Subcutaneous abdominal adipose tissue (tissue), 5 donors: Measurements from ENCODE around the gene ARRB1.
"Not testable (repeated sequence)": the region's sequence is repeated elsewhere in the genome, so short reads cannot be mapped to it uniquely, and the experiment has no call there.

Experiments used
- H3K27ac ChIP-seq: one replicate; pipeline ENCODE4 v1.7.0; 2013; ENCODE audit warnings: low read depth, mild to moderate bottlenecking, inconsistent platforms, low read length, moderate library complexity
- H3K27me3 ChIP-seq, 5 donors: one replicate each; pipeline ENCODE4 v1.7.0; 2013; ENCODE audit warnings: low read length in 5 of 5, inconsistent platforms in 1 of 5; ENCODE audit not compliant: control insufficient read depth in 5 of 5, insufficient read depth in 4 of 5
- H3K36me3 ChIP-seq, 5 donors: one replicate each; pipeline ENCODE4 v1.7.0; 2013; ENCODE audit warnings: low read length in 5 of 5; ENCODE audit not compliant: control insufficient read depth in 5 of 5, insufficient read depth in 5 of 5
- H3K4me1 ChIP-seq, 5 donors: one replicate each; pipeline ENCODE4 v1.7.0; 2013; ENCODE audit warnings: low read length in 5 of 5, mild to moderate bottlenecking in 3 of 5, moderate library complexity in 1 of 5; ENCODE audit not compliant: control insufficient read depth in 5 of 5, insufficient read depth in 5 of 5
- H3K4me3 ChIP-seq, 5 donors: one replicate each; pipeline ENCODE4 v1.7.0; 2013; ENCODE audit warnings: low read length in 5 of 5, low read depth in 1 of 5
- H3K9ac ChIP-seq, 5 donors: one replicate each; pipeline ENCODE4 v1.7.0; 2013; ENCODE audit warnings: low read length in 5 of 5, mild to moderate bottlenecking in 4 of 5, moderate library complexity in 3 of 5
- H3K9me3 ChIP-seq, 5 donors: one replicate each; pipeline ENCODE4 v1.7.0; 2013; ENCODE audit warnings: low read length in 5 of 5; ENCODE audit not compliant: control insufficient read depth in 5 of 5
- donor health status: healthy.
- donor health status: healthy.
- donor health status: healthy.
- donor health status: healthy.
- donor health status: healthy.

Gene ARRB1

DNA sequence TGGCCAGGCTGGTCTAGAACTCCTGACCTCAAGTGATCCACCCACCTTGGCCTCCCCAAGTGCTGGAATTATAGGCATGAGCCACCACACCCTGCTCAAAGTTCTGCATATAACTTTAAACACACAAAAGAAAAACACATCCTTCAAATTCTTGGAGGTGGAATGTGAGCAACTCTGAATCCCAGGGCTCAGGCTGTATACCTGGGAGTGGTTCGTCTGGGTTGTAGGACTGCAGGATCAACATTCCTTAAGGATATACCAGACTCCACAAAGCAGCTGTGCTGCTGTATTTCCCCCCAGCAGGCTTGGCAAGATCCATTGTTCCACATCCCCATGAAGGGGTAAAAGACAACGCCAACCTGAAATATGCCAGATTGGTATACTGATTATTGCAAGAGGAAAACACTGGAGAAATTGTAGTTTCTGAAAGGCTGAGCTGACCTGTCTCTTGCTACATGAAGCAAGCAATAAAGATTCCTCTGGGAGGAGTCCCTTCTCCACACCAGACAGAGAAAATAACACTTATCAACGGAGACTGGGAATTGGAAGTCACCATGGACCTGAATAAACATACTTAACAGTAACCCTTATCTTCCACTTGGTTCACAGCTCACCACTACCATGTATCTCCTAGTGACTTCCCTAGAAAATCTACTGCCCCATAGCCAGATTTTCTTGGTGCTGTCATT lies 35.6 kb upstream of the ARRB1 start:
- H3K4me3 ChIP-seq = no peak overlapping the region
- no peak overlapping the region for H3K9ac ChIP-seq
- no peaks in the 10 kb centered on the region for H3K9me3 ChIP-seq
- no peaks in the 10 kb centered on the region for H3K27me3 ChIP-seq
- no peaks in the 10 kb centered on the region for H3K36me3 ChIP-seq
- H3K27ac ChIP-seq = no peak overlapping the region
- H3K4me1 ChIP-seq = peaks cover 3 to 16% (median 9%) of the 10 kb centered on the region in 5 donors

DNA sequence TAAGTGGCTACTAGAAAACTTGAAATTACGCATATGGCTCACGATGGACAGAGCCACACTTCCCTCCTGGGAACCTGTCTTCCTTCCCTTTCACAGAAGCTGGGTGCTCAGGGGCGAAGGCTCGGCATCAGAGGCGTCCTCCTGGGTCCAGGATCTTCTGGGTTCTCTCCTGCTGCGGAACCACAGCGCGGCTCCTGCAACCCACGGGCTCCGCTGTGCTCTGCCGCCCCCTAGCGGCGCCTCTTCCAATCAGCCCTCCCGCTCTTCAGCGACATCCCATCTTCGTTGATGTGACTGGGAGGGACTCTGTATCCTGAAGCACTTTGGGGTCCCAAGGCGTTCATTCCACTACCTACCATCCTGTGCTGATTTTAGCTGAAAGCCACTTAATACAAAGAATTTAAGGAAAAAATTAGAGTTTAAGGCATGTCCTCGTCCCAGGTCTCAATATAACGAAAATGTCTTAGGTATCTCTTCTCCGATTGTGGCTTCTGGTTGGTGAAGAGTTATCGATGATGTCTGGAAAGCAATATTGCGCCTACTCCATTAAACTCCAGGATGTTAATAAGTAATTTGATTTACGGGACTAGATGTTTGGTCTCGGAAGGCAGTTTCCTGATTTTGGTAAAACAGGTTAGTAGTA lies 33.1 kb upstream of the ARRB1 start:
- peaks cover 3 to 23% (median 9%) of the 10 kb centered on the region in 5 donors for H3K4me1 ChIP-seq
- no peak overlapping the region for H3K4me3 ChIP-seq
- no peaks in the 10 kb centered on the region for H3K9me3 ChIP-seq
- no peaks in the 10 kb centered on the region for H3K36me3 ChIP-seq
- no peak overlapping the region for H3K27ac ChIP-seq
- H3K27me3 ChIP-seq = no peaks in the 10 kb centered on the region
- H3K9ac ChIP-seq = no peak overlapping the region

DNA sequence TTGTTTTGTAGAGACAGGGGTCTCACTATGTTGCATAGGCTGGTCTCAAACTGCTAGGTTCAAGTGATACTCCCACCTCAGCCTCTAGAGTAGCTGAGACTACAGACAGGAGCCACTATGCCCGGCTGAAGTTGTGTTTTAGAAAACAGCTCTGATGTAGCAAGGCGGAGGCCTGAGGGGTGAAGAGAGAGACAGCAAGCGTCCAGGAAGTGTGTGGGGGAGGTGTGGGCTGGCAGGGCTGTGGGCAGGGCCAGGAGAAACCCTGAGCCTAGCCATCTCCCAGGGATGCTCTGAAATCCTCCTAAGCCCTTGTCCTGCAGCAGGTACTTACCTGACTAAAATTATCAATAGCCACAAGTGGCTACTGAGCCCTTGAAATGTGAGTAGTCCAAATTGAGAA lies 31.8 kb upstream of the ARRB1 start:
- H3K27ac ChIP-seq = no peak overlapping the region
- no peak overlapping the region for H3K9ac ChIP-seq
- H3K4me3 ChIP-seq = no peak overlapping the region
- H3K36me3 ChIP-seq = no peaks in the 10 kb centered on the region
- peaks cover 0 to 16% (median 5%) of the 10 kb centered on the region in 5 donors for H3K4me1 ChIP-seq
- no peaks in the 10 kb centered on the region for H3K9me3 ChIP-seq
- no peaks in the 10 kb centered on the region for H3K27me3 ChIP-seq

DNA sequence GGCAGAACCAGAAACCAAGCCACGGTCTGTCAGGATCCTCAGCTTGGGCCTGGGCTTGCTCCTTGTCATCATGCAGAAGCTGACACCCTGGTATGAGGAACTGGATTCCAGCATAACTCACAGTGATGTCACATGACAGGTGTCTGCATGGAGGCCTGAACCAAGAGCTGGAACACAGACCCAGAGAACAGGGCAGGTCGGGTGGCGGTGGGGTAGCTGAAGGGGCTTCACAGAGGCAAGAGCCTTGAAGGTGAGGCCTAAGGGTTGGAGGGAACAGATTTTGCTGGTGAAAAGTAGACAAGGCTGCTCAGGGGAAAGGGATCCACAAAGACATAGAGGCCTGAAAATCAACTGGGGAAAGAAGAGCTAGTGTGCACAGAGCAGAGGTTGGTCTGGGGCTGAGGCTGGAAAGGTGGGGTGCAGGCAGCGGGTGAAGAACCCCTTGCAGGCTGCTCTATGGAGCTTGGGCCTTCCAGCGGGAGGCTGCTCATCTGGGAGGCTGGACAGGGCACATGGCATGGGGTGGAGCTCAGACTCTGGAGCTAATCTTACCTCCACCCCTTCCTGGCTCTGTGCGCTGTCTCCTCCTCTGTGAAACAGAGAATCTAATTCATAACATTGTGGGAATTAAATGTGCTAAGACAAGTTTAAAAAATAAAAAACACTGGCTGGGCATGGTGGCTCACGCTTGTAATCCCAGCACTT lies 29.4 kb upstream of the ARRB1 start:
- H3K27ac ChIP-seq = no peak overlapping the region
- no peaks in the 10 kb centered on the region for H3K36me3 ChIP-seq
- H3K9ac ChIP-seq = no peak overlapping the region

DNA sequence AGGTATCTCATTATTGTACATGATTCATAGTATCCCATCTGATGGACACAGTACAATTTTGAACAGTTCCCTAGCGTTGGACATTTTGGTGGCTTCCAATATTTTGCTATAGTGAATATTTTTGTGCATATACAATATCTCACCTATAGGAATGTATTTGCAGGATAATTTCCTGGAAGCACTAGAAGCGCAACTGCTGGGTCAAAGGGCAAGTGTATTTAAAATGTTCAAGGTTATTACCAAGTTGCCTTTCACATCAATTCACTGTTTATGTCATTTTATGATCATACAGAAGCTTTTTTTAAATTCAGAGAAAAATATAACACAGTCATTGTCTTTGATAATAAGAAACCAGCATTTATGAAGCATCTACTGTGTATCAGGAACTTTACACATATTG lies 28.8 kb upstream of the ARRB1 start:
- Histone ChIP-seq H3K27ac (no peak overlapping the region), H3K9ac (no peak overlapping the region), H3K4me3 (no peak overlapping the region), H3K27me3 (no peaks in the 10 kb centered on the region), H3K4me1 (peaks cover 0 to 17% (median 0%) of the 10 kb centered on the region in 5 donors), H3K36me3 (no peaks in the 10 kb centered on the region), H3K9me3 (no peaks in the 10 kb centered on the region)

More for the DNA sequence above, 29.4 kb upstream of the ARRB1 start:
- no peaks in the 10 kb centered on the region for H3K9me3 ChIP-seq
- H3K4me3 ChIP-seq = no peak overlapping the region
- H3K27me3 ChIP-seq = no peaks in the 10 kb centered on the region
- peaks cover 0 to 17% (median 0%) of the 10 kb centered on the region in 5 donors for H3K4me1 ChIP-seq

DNA sequence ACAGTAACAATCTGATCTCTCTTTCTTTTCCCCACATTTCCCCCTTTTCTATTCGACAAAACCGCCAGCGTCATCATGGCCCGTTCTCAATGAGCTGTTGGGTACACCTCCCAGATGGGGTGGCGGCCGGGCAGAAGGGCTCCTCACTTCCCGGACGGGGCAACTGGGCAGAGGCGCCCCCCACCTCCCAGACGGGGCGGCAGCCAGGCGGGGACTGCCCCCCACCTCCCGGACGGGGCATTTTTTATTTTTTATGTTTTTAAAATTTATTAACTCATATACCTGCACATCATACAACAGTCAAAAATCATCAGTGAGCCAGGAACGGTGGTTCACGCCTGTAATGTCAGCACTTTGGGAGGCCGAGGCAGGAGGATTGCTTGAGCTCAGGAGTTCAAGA lies 27.3 kb upstream of the ARRB1 start:
- not testable (repeated sequence) for H3K36me3 ChIP-seq, H3K27ac ChIP-seq, H3K27me3 ChIP-seq, H3K4me1 ChIP-seq, H3K4me3 ChIP-seq, H3K9ac ChIP-seq, H3K9me3 ChIP-seq

DNA sequence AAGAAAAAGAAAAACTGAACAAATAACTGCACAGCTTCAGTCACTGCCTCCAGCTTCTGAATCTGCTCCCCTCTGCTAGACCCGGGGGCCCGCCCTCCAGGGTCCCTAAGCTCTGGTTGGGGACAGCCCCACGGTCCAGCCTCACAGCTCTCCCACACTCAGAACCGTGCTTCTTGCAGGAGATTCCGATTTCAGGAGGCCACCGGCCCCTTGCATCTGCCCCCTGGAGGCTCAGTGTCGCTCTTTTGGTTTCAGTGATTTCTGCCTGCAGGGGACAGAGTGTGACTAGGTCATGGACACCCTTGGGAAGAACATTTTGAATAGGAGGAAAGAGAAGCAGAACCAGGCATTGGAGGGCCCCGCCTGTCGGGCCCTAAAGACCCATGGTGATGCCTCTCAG lies 24.7 kb upstream of the ARRB1 start:
- H3K4me1 ChIP-seq = peaks cover 0 to 17% (median 4%) of the 10 kb centered on the region in 5 donors
- H3K9me3 ChIP-seq = no peaks in the 10 kb centered on the region
- H3K27ac ChIP-seq = no peak overlapping the region
- no peak overlapping the region for H3K9ac ChIP-seq
- H3K4me3 ChIP-seq = no peak overlapping the region
- H3K27me3 ChIP-seq = no peaks in the 10 kb centered on the region
- H3K36me3 ChIP-seq = no peaks in the 10 kb centered on the region

DNA sequence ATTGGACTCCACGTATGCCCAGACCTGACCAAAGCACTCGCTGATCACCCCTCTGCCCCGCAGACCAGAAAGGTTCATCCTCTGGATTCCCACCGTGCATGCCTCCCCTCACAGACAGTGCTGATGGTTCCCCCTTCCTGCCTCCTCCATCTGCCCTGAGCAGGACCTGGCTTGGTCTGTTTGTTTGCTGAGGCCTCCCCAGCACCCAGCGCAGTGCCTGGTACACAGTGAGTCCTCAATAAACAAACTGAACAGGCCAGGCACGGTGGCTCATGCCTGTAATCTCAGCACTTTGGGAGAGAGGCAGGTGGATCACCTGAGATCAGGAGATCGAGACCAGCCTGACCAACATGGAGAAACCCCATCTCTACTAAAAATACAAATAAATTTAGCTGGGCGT lies 24.2 kb upstream of the ARRB1 start:
- H3K4me3 ChIP-seq = no peak overlapping the region
- H3K27me3 ChIP-seq = no peaks in the 10 kb centered on the region
- H3K9ac ChIP-seq = no peak overlapping the region
- H3K36me3 ChIP-seq = no peaks in the 10 kb centered on the region
- no peaks in the 10 kb centered on the region for H3K9me3 ChIP-seq
- peaks cover 0 to 11% (median 4%) of the 10 kb centered on the region in 5 donors for H3K4me1 ChIP-seq
- H3K27ac ChIP-seq = no peak overlapping the region

DNA sequence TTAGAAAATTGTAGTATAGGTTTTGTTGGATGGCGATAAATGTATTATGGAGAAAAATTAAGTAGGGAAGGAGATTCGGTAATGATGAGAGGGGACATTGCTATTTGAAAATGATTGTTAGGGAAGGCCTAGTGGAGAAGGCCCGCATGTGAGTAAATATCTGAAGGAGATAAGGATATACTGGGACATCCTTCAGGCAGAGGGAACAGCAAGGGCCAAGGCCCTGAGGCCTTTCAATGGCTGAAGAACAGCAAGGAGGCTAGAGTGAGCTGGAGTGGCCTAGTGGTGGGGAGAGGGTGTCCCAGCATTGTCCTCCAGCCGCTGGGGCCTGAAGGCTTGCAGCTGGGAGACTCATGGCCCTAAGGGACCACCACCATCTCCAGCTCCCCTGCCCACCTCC lies 23.2 kb upstream of the ARRB1 start:
- peaks cover 0 to 13% (median 4%) of the 10 kb centered on the region in 5 donors for H3K4me1 ChIP-seq
- no peaks in the 10 kb centered on the region for H3K36me3 ChIP-seq
- peaks cover 0 to 3% (median 0%) of the 10 kb centered on the region in 5 donors for H3K9me3 ChIP-seq
- H3K27me3 ChIP-seq = no peaks in the 10 kb centered on the region
- no peak overlapping the region for H3K27ac ChIP-seq
- no peak overlapping the region for H3K4me3 ChIP-seq
- no peak overlapping the region for H3K9ac ChIP-seq

DNA sequence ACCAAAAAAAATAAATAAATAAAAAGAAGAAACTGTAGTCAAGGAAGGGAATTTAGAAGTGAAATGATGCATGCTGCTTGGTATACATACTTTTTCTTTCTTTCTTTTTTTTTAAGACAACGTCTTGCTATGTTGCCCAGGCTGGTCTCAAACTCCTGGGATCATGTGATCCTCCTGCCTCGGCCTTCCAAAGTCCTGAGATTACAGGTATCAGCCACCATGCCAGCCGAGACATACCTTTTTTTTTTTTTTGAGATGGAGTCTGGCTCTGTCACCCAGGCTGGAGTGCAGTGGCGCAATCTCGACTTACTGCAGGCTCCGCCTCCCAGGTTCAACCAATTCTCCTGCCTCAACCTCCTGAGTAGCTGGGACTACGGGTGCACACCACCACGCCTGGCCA lies 21.7 kb upstream of the ARRB1 start:
- Histone ChIP-seq H3K9ac (no peak overlapping the region), H3K9me3 (peaks cover 0 to 5% (median 3%) of the 10 kb centered on the region in 5 donors), H3K36me3 (no peaks in the 10 kb centered on the region), H3K4me3 (no peak overlapping the region), H3K27ac (no peak overlapping the region), H3K4me1 (peaks cover 0 to 15% (median 4%) of the 10 kb centered on the region in 5 donors), H3K27me3 (no peaks in the 10 kb centered on the region)
